ENCODE results near the gene CD47.

The CD47 gene

GRCh38 chr3:108041253-108041652, 49.6 kb downstream of the CD47 start:
- TF ChIP-seq CTCF (IDR thresholded peaks at IDR 0.05; ENCODE audit: poor library complexity, severe bottlenecking) = no peak
- Histone ChIP-seq H3K9me3 (ENCODE audit: severe bottlenecking) (no peaks in the 10 kb centered on the region), H3K27ac (ENCODE audit: poor library complexity, severe bottlenecking) (no peak overlapping the region), H3K4me3 (ENCODE audit: severe bottlenecking) (no peak overlapping the region), H3K27me3 (ENCODE audit: insufficient read depth, poor library complexity, severe bottlenecking) (no peaks in the 10 kb centered on the region), H3K4me1 (ENCODE audit: insufficient read depth, poor library complexity, severe bottlenecking) (no peaks in the 10 kb centered on the region), H3K36me3 (ENCODE audit: low read depth) (no peaks in the 10 kb centered on the region; the same call in 1 of the 2 replicates)
- no peak for ATAC-seq (ENCODE audit: low read depth)
- DNase-seq (ENCODE audit: low spot score) = no peak

GRCh38 chr3:108037770-108038169, 53.1 kb downstream of the CD47 start:
- no peak for ATAC-seq (ENCODE audit: low read depth)
- no peak overlapping the region for H3K27ac ChIP-seq (ENCODE audit: poor library complexity, severe bottlenecking)
- DNase-seq (ENCODE audit: low spot score) = no peak
- no peak overlapping the region for H3K4me3 ChIP-seq (ENCODE audit: severe bottlenecking)
- no peaks in the 10 kb centered on the region for H3K27me3 ChIP-seq (ENCODE audit: insufficient read depth, poor library complexity, severe bottlenecking)
- no peaks in the 10 kb centered on the region for H3K9me3 ChIP-seq (ENCODE audit: severe bottlenecking)
- TF ChIP-seq CTCF (IDR thresholded peaks at IDR 0.05; ENCODE audit: poor library complexity, severe bottlenecking) = no peak
- H3K4me1 ChIP-seq (ENCODE audit: insufficient read depth, poor library complexity, severe bottlenecking) = no peaks in the 10 kb centered on the region
- H3K36me3 ChIP-seq (ENCODE audit: low read depth) = no peaks in the 10 kb centered on the region

- Histone ChIP-seq H3K9me3 (ENCODE audit: severe bottlenecking) (no peaks in the 10 kb centered on the region), H3K27ac (ENCODE audit: poor library complexity, severe bottlenecking) (no peak overlapping the region), H3K4me3 (ENCODE audit: severe bottlenecking) (no peak overlapping the region), H3K36me3 (ENCODE audit: low read depth) (no peaks in the 10 kb centered on the region), H3K27me3 (ENCODE audit: insufficient read depth, poor library complexity, severe bottlenecking) (no peaks in the 10 kb centered on the region), H3K4me1 (ENCODE audit: insufficient read depth, poor library complexity, severe bottlenecking) (no peaks in the 10 kb centered on the region)
- no peak for ATAC-seq (ENCODE audit: low read depth)
- no peak for TF ChIP-seq CTCF (IDR thresholded peaks at IDR 0.05; ENCODE audit: poor library complexity, severe bottlenecking)
- no peak for DNase-seq (ENCODE audit: low spot score)
Measured at GRCh38 chr3:108036984-108037741, 53.7 kb downstream of the CD47 start.

GRCh38 chr3:108036401-108036800, 54.4 kb downstream of the CD47 start:
- H3K27me3 ChIP-seq (ENCODE audit: insufficient read depth, poor library complexity, severe bottlenecking) = no peaks in the 10 kb centered on the region
- no peak for DNase-seq (ENCODE audit: low spot score)
- H3K4me3 ChIP-seq (ENCODE audit: severe bottlenecking) = no peak overlapping the region
- H3K27ac ChIP-seq (ENCODE audit: poor library complexity, severe bottlenecking) = no peak overlapping the region
- H3K4me1 ChIP-seq (ENCODE audit: insufficient read depth, poor library complexity, severe bottlenecking) = no peaks in the 10 kb centered on the region
- no peak for TF ChIP-seq CTCF (IDR thresholded peaks at IDR 0.05; ENCODE audit: poor library complexity, severe bottlenecking)
- H3K9me3 ChIP-seq (ENCODE audit: severe bottlenecking) = no peaks in the 10 kb centered on the region
- H3K36me3 ChIP-seq (ENCODE audit: low read depth) = no peaks in the 10 kb centered on the region
- no peak for ATAC-seq (ENCODE audit: low read depth)

GRCh38 chr3:108035751-108036150, 55.1 kb downstream of the CD47 start:
- Histone ChIP-seq H3K9me3 (ENCODE audit: severe bottlenecking) (no peaks in the 10 kb centered on the region), H3K36me3 (ENCODE audit: low read depth) (no peaks in the 10 kb centered on the region), H3K27ac (ENCODE audit: poor library complexity, severe bottlenecking) (no peak overlapping the region), H3K4me1 (ENCODE audit: insufficient read depth, poor library complexity, severe bottlenecking) (no peaks in the 10 kb centered on the region), H3K4me3 (ENCODE audit: severe bottlenecking) (no peak overlapping the region), H3K27me3 (ENCODE audit: insufficient read depth, poor library complexity, severe bottlenecking) (no peaks in the 10 kb centered on the region)
- no peak for DNase-seq (ENCODE audit: low spot score)
- TF ChIP-seq CTCF (IDR thresholded peaks at IDR 0.05; ENCODE audit: poor library complexity, severe bottlenecking) = no peak
- ATAC-seq (ENCODE audit: low read depth) = no peak
